HG03571 (cell line): ENCODE measurements around the gene RIMBP2.

Experiments
- ATAC-seq: cut with Tn5 transposase; IDR thresholded peaks from one replicate; pipeline ENCODE4 v1.9.1; 2021; ENCODE audit not compliant: unreplicated experiment

The RIMBP2 gene

DNA sequence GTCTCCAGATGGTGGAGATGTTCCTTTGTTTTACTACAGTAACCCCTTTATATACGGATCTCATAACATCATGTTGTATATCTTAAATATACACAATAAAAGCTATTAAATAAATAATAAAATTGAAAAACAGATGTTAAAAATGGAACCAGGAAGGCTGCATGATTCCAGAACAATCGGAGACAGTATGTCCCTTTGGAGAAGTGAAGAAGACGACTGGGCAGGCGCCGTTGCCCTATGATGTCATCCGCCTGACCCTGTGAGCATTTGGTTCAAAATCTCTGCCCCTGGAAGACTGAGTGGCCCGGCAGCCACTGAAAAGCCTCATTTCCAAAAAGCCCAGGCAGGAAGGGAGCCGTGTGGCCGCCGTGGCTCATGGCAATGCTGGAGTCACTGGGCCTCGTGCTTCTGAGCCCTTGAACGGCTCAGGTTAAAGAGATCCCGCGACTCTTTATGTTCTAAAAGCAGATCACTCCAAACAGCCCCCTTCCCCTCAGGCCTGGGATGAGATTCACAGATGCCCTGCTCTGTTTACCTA lies 30.8 kb downstream of the RIMBP2 start:
- no peak for ATAC-seq

DNA sequence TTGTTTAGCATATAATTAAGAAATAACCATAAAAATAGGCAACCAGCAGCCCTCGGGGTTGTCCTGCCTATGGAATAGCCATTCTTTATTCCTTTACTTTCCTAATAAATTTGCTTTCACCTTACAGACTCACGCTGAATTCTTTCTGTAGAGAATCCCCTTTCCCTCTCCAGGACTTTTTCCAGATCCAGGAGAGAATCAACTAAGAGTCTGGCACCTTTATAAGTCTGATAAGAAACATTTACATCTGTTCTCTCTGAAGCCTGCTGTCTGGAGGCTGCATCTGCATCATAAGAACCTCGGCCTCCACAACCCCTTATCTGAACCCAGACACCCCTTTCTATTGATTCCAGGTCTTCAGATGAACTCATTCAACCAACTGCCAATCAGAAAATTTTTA lies 32.3 kb downstream of the RIMBP2 start:
- no peak for ATAC-seq

- ATAC-seq, result no peak
Measured at GRCh38 chr12:130683080-130683479, 33.0 kb downstream of the RIMBP2 start.

- ATAC-seq, result no peak
Measured at GRCh38 chr12:130680451-130680990, 35.6 kb downstream of the RIMBP2 start.

DNA sequence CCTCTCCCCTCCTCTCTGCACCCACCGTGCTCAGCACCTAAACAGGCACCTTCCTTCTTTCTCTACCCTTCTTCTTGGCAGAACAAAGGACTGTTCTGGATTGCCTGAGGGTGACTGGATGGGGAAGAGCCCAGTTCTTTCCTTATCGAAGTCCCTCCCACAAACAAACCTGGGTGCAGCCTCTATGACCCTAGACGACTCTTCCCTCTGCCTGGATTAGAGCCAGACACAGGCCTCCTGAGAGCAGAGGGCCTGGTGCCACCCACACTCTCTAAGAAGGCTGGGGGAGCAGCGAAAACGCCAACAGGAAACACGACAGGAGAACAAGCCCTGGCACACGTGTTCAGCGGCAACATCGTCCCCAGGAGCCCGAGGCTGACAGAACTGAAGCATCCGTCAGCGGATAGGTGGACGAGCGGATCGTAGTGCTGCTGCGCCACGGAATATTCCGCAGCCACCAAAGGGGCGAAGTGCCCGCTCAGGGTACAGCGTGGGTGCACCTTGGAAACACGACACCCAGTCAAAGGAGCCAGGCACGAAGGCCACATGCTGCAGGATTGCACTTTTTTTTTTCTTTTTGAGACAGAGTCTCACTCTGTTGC lies 38.0 kb downstream of the RIMBP2 start:
- ATAC-seq, result no peak

DNA sequence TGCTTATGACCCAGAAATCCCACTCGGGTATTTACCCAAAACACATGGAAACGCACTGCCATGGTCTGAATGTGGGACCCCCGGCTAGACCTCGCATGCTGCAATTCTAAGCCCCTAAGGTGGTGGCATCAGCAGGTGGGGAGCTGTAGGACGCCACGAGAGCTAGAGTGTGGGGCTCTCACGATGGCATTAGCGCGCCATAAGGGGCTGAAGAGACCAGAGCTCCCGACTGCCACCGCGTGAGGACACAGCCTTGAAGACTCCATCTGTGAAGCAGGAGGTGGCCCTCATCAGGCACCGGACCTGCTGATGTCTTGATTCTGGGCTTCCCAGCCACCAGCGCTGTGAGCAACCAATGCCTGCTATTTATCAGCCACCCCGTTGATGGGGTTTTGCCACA lies 40.3 kb downstream of the RIMBP2 start:
- ATAC-seq, result no peak

DNA sequence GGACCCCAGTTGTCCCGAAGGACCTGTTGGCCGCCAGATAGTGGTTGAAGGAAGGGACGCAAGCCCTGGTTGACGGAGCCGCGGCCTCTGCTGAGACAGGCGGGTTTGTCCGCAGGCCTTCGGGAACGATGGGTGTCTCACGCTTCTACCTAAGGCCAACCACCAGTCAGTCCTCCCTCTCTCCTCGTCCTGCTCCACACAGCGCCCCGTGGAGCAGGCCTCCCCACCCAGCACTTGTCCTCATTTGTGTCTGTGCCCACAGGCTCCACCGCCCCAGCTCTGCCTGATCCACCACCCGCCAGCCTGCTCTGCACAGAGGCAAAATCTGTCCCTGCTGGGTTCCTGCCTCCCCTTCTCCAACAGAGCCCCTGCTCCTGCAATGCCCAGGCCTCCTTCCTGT lies 41.0 kb downstream of the RIMBP2 start:
- ATAC-seq, result no peak

DNA sequence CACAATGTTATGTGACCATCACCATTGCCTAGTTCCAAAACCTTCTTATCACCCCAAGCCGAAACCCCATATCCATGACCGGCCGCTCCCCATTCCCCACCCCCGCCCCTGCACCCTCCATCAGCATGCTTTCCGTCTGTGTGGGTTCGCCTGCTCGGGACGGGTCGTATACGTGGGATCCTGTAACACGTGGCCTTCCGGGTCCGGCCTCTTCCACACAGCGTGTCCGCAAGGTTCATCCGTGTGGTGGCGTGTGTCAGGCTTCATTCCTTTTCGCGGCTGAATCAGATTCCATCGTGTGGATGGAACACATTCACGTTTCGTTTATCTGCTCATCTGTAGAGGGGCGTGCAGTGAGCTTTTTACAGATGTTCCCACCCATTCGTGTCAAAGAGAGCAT lies 41.4 kb downstream of the RIMBP2 start:
- no peak for ATAC-seq

DNA sequence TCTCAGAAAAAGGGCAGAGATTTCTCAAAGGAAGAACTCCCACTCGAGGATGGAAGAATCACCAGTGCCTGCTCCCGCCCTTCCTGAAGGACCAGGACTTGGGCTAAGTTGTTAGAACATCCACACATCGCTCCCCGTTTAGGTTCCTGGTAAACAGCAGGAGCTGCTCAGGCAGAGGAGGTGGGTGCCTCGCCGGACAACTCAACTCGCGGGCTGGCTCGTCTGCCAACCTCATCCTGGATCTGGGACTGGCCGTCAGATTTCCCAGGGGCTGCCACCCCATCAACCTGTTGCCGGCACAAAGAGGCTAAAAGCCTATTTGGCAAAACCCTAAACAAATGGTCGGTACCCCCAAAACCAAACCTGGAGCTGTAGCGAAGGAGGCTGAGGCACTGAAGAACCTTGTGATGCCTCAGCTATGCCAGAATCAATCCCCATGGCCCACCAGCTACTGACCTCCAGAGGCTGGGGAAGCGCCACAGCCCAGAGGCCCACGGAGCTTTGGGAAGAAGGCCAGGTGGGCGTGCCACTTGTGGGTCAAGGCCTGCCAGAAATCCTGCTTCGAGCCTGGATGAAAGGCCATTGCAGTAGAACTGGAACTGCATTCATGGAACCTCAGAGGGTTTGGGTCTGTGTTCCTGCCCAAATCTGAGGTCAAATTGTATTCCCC lies 42.9 kb downstream of the RIMBP2 start:
- ATAC-seq, result no peak

DNA sequence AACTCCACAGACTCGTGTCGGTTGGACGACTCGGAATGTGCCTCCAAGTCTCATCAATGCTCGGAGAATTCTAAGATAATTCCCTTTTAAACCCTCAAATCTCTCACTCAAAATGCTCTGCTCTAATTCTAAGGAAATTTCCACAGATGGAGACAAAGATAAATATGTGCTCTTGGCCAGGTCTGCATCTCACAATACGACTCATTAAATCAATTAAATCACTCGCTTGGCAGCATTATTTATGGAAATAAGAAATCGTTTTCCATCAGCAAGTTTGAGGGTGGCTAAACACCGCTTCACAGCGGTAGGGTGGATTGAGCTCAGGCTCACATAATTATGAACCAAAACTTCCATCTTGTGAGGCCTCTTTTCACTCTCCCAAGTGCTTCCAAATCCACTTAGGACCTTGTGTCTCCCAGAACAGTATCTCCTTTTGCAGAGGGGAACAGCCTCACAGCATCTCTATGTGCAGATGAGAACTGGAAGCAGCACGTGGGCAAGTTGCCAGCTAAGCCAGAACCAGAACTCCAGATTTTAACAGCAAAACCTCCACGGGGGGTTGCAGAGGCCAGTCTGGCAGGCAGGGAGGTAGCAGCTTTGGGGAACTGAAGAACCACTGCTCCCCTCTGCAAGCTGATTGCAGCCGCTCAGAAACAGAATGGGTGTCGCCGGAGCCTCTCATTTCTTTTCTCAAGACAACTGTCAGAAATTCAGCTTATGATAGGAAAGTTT lies 43.8 kb downstream of the RIMBP2 start:
- no peak for ATAC-seq

DNA sequence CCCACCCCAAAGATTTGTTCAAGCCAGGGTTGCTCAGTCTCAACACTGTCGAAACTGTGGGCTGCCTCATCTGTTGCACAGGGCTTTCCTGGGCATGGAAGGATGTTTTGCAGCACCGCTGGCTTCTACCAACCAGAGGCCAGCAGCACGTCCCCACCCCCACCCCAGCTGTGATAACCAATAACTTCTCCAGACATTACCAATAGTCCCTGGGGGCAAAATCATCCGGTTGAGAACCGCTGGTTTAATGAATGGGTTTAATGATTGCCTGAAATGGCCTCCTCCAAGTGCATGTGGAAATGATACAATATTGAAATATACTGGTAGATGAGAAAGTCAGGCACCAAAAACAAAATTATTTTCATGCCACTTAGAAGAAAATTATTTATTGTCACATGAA lies 44.5 kb downstream of the RIMBP2 start:
- no peak for ATAC-seq

- ATAC-seq, result no peak
Measured at GRCh38 chr12:130669797-130670196, 46.3 kb downstream of the RIMBP2 start.

DNA sequence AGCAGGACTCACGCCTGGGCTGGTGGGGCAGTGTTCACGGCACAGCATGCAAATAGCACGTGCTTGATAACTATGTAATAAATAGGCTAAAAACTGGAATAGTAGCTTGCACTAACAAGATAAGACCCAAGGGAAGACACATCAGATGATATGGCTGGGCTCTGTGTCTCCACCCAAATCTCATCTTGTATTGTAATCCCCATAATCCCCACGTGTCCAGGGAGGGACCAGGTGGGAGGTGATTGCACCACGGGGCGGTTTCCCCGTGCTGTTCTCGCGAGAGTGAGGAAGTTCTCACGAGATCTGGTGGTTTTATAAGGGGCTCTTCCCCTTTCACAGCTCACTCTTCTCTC lies 46.9 kb downstream of the RIMBP2 start:
- ATAC-seq, result no peak

DNA sequence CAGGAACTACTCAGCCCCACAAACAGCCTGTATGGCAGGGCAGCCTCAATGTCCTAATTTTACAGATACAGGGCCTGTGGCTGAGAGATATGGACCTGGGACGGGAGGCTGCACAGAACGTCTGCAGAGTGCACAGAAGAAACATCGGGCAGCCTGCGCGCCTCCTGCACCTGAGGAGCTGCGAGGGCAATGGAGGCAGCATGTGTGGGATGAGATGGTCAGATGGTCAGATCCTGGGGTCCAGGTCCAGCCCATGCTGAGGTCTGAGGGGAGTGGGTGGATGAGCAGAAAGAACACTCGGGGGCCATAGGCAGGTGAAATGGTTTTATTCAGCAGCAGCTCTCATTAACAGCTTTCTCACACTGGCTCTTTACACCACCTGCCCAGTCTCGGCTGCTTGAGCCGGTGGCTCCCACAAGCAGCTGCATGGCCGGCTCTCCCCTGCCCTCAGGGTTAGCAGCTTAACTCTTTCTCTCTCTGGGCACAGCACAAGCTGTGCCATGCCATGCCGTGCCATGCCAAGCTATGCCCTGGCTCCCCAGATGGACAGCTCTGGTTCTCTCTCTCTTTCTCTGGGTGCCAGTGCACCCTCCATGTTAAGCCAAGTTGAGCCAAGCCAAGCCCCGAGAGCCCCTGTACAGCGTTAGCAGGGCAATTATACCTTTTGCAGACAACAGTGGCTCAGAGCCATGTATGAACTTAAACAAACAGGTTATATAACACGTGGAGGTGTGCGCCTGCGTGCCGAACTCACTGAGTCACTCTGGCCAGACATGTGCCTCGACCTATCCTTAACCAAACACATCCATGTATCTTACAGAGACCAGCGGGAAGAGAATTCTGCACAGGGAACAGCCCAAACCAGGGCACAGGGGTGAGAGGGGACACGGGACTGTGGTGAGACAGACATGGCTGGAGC lies 47.6 kb downstream of the RIMBP2 start:
- ATAC-seq, result no peak

DNA sequence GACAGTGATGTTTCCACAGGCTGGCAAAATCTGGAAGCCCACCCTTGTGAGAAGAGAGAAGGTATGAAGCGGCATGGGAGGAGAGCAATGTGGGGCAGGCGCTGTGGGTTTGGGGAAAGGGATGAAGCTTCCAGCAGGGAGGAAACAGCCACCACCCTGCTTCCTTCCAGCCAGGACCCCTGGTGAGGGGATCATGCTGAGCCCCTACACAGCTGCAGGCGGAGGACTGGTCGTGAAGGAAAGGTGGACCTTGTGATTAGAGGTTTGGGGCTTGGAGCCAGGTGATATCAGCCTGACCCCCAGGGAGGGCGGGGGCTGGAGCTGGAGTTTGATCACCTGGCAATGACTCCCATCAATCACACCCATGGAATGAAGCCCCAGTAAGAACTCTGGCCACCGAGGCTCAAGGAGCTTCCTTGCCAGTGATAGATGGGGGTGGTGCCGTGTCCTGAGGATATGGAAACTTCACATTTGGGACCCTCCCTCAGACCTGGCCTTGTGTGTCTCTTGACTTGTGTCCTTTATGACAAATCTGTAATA lies 48.6 kb downstream of the RIMBP2 start:
- ATAC-seq, result no peak

- no peak for ATAC-seq
Measured at GRCh38 chr12:130666645-130667044, 49.5 kb downstream of the RIMBP2 start.

GRCh38 chr12:130665753-130666152 lies 50.3 kb downstream of the RIMBP2 start:
- ATAC-seq, result no peak

DNA sequence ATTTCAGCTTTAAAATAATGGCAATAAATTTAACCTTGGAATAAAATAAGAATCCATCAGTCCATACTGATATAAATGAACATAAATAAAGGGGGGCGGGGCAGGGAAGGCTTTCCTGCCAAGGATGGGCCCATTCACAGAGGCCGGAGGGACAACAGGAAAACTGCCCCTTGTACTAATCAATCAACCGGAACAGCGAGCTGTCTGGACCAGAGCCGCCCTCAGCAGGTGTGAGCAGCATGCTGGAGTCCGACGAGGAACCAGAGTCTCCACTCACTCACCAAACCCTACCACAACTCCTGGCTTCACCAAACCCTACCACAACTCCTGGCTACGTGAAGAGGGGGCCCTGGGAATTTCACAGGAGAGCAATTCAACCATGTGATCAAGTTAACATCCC lies 51.3 kb downstream of the RIMBP2 start:
- no peak for ATAC-seq

DNA sequence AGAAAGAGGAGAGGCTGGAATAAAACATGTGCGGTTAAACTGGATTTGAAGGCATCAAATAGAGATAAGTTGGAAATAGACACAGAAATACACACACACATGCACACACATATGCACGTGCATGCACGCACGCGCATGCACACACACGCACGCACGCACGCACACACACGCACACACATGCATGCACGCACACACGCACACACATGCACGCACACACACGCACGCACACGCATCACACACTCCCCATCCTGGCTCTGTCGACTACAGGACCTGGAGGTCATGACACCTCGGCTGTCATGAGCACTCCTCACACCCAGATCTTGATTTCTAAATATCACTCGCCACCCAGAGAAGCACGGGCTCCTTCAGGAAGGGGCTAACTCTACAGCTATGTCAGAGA lies 51.8 kb downstream of the RIMBP2 start:
- ATAC-seq, result no peak

DNA sequence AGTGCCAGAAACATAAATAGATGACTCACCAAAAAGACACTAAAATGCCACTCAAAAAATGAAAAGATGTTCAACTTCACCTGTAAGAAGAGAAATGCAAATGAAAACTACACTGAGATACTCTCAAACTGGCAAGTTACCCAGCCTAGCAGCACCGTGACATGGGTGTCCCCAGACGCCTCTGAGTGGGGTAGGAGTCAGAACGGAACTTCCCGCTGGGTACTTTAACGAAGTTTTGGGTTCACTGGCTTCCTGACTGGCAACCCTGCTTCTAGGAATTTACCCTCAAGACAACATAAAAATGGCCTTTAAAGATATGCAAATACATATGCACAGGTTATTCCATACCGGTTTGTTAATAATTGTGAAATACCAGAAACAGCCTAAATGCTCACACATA lies 52.6 kb downstream of the RIMBP2 start:
- no peak for ATAC-seq
